Muscle layer of colon (tissue), 2 donors: ENCODE measurements around the gene SIRT5.

ENCODE experiments used
- H3K27ac ChIP-seq: one replicate; pipeline ENCODE4 v1.7.0; 2013; ENCODE audit warnings: low read depth, mild to moderate bottlenecking, low read length, moderate library complexity
- H3K27me3 ChIP-seq, 2 donors: one replicate each; pipeline ENCODE4 v1.7.0; 2013; ENCODE audit warnings: low read length in 2 of 2, mild to moderate bottlenecking in 2 of 2; ENCODE audit not compliant: insufficient read depth in 2 of 2, control insufficient read depth in 1 of 2
- H3K36me3 ChIP-seq: one replicate; pipeline ENCODE4 v1.7.0; 2013; ENCODE audit warnings: mild to moderate bottlenecking, low read length; ENCODE audit not compliant: insufficient read depth
- H3K4me1 ChIP-seq: one replicate; pipeline ENCODE4 v1.7.0; 2013; ENCODE audit warnings: mild to moderate bottlenecking, low read length; ENCODE audit not compliant: insufficient read depth
- H3K4me3 ChIP-seq, 2 donors: one replicate each; pipeline ENCODE4 v1.7.0; 2013; ENCODE audit warnings: low read length in 2 of 2, low read depth in 1 of 2, mild to moderate bottlenecking in 1 of 2, moderate library complexity in 1 of 2
- H3K9ac ChIP-seq: one replicate; pipeline ENCODE4 v1.7.0; 2013; ENCODE audit warnings: low read length
- H3K9me3 ChIP-seq: one replicate; pipeline ENCODE4 v1.7.0; 2013; ENCODE audit warnings: mild to moderate bottlenecking, low read length
- donor health status: abdominal sarcoma.
- donor health status: Adenocarcinoma of cecum.

The SIRT5 gene

DNA sequence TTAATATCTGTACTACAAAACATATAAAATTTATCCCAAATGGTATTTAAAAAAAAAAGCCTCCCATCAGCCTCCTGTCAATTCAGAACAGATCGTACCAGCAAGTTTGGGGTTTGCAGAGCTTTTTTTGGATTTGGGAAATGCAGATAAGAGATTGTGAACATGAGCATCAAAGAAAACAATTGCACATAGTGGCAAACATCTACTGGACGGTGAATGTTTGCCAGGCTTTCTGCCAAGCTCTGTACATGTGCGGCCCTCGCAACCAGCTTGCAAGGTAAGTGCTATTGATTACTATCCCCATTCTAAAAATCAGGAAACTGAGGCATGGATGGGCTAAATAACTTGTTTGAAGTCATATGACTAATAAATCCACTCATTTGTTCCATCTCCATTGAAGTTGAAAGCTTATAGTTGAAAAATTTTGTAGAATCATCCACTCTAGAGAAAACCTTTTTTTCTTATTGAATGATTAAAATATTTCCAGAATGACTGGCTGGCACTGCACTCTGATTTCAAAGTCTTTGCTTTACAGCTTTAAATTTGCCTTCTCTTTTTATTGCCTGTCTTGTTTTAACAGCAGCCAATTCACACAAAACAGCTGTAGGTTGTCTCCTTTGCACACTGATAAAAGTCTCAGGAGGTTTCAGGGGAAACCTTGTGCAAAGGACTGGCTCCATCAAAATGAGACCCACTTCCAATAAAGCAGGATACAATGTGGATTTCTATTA is 37.4 kb upstream of the SIRT5 start:
- Histone ChIP-seq H3K4me3 (no peak overlapping the region), H3K4me1 (no peaks in the 10 kb centered on the region), H3K27ac (no peak overlapping the region), H3K9ac (no peak overlapping the region), H3K36me3 (no peaks in the 10 kb centered on the region), H3K27me3 (no peaks in the 10 kb centered on the region), H3K9me3 (no peaks in the 10 kb centered on the region)

GRCh38 chr6:13537527-13537897 is 36.9 kb upstream of the SIRT5 start:
- H3K4me1 ChIP-seq: no peaks in the 10 kb centered on the region
- no peaks in the 10 kb centered on the region for H3K36me3 ChIP-seq
- no peak overlapping the region for H3K27ac ChIP-seq
- no peaks in the 10 kb centered on the region for H3K9me3 ChIP-seq
- no peaks in the 10 kb centered on the region for H3K27me3 ChIP-seq
- H3K9ac ChIP-seq: no peak overlapping the region
- no peak overlapping the region for H3K4me3 ChIP-seq

GRCh38 chr6:13538084-13538483 is 36.3 kb upstream of the SIRT5 start:
- no peaks in the 10 kb centered on the region for H3K4me1 ChIP-seq
- H3K36me3 ChIP-seq: no peaks in the 10 kb centered on the region
- H3K27ac ChIP-seq: no peak overlapping the region
- no peak overlapping the region for H3K4me3 ChIP-seq
- no peak overlapping the region for H3K9ac ChIP-seq
- H3K27me3 ChIP-seq: no peaks in the 10 kb centered on the region
- H3K9me3 ChIP-seq: no peaks in the 10 kb centered on the region

DNA sequence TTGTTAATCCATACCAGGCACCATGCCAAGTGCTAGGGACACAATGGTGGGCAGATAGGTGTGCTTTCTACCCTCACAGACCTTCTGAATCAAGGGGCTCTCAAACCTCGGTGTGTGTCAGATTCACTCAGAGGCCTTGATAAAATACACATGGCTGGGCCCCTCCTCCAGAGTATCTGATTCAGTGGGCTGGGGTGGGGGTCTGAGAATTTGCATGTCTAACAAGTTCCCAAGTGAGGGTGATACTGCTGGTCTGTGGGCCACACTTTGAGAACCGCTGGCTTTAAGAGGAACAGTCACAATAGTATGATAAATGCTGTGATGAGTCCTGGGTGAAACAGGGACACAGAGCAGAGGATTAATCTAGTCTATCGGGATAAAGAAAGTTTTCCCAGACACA is 35.8 kb upstream of the SIRT5 start:
- Histone ChIP-seq H3K9me3 (no peaks in the 10 kb centered on the region), H3K27ac (no peak overlapping the region), H3K9ac (no peak overlapping the region), H3K27me3 (no peaks in the 10 kb centered on the region), H3K36me3 (no peaks in the 10 kb centered on the region), H3K4me3 (no peak overlapping the region), H3K4me1 (no peaks in the 10 kb centered on the region)

- H3K27ac ChIP-seq: no peak overlapping the region
These were observed 34.8 kb upstream of the SIRT5 start for GRCh38 chr6:13539572-13539971.

DNA sequence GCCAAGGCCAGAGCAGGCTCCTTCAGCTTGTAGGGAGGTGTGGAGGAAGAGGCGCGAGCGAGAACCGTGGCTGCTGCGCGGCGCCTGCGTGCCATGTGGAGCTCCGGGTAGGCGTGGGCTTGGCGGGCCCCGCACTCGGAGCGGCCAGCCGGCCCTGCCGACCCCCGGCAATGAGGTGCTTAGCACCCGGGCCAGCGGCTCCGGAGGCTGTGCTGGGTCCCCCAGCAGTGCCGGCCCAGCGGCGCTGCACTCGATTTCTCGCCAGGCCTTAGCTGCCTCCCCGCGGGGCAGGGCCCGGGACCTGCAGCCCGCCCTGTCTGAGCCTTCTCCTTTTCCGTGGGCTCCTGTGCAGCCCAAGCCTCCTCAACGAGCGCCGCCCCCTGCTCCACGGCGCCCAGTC is 32.9 kb upstream of the SIRT5 start:
- Histone ChIP-seq H3K27me3 (no peaks in the 10 kb centered on the region), H3K27ac (no peak overlapping the region), H3K9ac (no peak overlapping the region), H3K4me1 (no peaks in the 10 kb centered on the region), H3K36me3 (no peaks in the 10 kb centered on the region), H3K9me3 (no peaks in the 10 kb centered on the region), H3K4me3 (no peak overlapping the region)

More at GRCh38 chr6:13539572-13539971, 34.8 kb upstream of the SIRT5 start:
- H3K9ac ChIP-seq: no peak overlapping the region
- no peaks in the 10 kb centered on the region for H3K9me3 ChIP-seq
- no peaks in the 10 kb centered on the region for H3K36me3 ChIP-seq
- H3K4me3 ChIP-seq: no peak overlapping the region
- H3K4me1 ChIP-seq: no peaks in the 10 kb centered on the region
- no peaks in the 10 kb centered on the region for H3K27me3 ChIP-seq

DNA sequence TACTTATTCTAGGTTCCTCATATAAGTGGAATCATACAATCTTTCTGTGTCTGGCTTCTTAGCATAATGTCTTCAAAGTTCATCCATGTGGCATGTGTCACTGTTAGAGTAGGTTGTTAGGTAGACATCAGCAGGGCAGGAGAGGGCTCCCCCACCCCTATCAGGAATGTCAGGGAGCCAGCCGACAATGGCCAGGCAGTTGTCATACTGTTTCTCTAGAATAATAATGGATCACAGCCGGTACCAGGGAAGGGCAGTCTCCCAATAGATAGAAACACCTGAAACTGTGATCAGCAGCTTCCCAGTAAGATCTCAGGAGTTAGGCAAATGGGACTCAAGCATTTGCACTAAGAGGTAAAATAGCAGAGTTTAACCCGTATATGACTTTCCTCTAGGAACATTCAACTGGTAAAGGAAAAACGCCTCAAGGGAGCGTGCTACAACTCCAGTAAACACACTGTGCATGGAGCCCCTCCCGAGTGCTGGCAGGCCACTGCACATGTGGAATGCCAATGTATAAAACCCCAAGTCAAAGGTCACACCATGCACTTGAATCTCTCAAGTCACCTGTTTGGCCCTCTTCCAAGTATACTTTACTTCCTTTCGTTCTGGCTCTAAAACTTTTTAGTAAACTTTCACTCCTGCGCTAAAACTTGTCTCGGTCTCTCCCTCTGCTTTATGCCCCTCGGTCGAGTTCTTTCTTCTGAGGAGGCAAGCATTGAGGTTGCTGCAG is 29.8 kb upstream of the SIRT5 start:
- H3K9me3 ChIP-seq: no peaks in the 10 kb centered on the region
- H3K4me1 ChIP-seq: no peaks in the 10 kb centered on the region
- H3K27ac ChIP-seq: no peak overlapping the region
- H3K9ac ChIP-seq: no peak overlapping the region
- H3K36me3 ChIP-seq: no peaks in the 10 kb centered on the region
- H3K4me3 ChIP-seq: no peak overlapping the region
- H3K27me3 ChIP-seq: no peaks in the 10 kb centered on the region

DNA sequence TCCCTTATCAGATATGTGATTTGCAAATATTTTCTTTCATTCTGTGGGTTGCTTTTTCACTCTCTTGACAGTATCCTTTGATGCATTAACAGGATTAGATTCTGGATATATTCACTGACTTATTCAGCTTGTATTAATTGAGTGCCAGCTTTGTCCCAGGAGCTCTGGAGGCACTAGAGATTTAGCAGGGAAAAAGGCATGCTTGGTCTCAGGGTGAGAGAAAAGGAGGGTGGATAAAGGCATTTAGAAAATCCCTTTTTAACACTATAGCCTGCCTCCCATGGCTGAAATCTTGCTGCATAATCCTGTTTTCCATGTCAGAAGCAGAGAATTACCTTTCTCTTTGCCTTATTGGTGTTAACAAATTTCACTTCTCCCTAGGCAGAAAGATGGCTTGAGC is 28.5 kb upstream of the SIRT5 start:
- no peak overlapping the region for H3K27ac ChIP-seq
- H3K9me3 ChIP-seq: no peaks in the 10 kb centered on the region
- H3K9ac ChIP-seq: no peak overlapping the region
- no peaks in the 10 kb centered on the region for H3K4me1 ChIP-seq
- no peaks in the 10 kb centered on the region for H3K36me3 ChIP-seq
- no peaks in the 10 kb centered on the region for H3K27me3 ChIP-seq
- H3K4me3 ChIP-seq: no peak overlapping the region

DNA sequence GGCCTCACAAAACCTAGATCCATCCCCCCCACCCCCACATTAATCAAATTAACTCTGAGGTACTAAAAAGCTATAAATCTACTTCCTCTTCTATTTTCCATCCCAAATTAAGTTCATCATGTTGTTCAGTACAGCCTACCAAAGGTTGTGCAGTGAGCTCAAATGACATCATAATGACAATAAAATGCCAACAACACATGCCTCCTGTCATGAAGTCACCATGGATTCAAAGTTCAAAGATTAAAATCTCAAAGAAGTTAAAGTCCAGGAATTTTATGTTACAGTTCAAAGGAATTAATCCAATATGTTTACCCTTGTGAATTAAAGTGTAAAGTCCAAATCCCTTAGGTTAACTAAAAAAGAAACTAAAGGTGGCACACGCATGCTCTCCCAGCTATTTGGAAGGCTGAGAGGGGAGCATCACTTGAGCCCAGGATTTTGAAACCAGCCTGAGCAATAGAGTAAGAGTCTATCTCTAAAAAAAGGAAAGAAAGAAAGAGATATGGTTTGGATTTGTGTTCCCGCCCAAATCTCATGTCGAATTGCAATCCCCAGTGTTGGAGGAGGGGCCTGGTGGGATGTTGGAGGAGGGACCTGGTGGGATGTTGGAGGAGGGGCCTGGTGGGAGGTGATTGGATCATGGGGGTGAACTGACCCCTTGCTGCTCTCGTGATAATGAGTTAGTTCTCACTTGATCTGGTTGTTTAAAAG is 25.7 kb upstream of the SIRT5 start:
- no peaks in the 10 kb centered on the region for H3K36me3 ChIP-seq
- no peak overlapping the region for H3K27ac ChIP-seq
- H3K9ac ChIP-seq: no peak overlapping the region
- H3K9me3 ChIP-seq: no peaks in the 10 kb centered on the region
- H3K4me1 ChIP-seq: no peaks in the 10 kb centered on the region
- no peaks in the 10 kb centered on the region for H3K27me3 ChIP-seq
- H3K4me3 ChIP-seq: no peak overlapping the region

GRCh38 chr6:13550656-13551055 is 23.7 kb upstream of the SIRT5 start:
- Histone ChIP-seq H3K36me3 (no peaks in the 10 kb centered on the region), H3K9me3 (no peaks in the 10 kb centered on the region), H3K27me3 (no peaks in the 10 kb centered on the region), H3K4me3 (no peak overlapping the region), H3K9ac (no peak overlapping the region), H3K27ac (no peak overlapping the region), H3K4me1 (peaks cover 4% of the 10 kb centered on the region)

DNA sequence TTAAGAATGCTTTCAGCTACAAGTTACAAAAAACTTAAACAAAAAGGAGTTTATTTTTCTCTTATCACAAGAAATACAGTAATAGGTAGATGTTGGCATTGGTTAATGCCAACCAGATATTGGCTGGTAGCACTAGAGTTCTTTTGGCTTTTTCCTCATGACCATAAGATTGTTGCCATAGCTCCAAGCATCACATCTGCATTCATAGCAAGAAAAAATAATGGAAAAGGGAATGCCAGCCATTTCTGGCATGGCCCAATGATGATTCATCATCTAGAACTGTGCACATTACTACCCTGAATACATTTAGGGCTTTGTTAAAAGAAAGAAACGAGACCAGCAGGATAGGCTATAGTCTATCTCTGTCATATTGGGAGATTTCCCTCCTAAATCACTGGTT is 20.8 kb upstream of the SIRT5 start:
- Histone ChIP-seq H3K36me3 (no peaks in the 10 kb centered on the region), H3K27me3 (no peaks in the 10 kb centered on the region), H3K4me3 (no peak overlapping the region), H3K27ac (no peak overlapping the region), H3K9me3 (no peaks in the 10 kb centered on the region), H3K9ac (no peak overlapping the region), H3K4me1 (peaks cover 5% of the 10 kb centered on the region)
